Gastrocnemius medialis (tissue), 4 donors: ENCODE data around the gene OR52H1. TPM values are rescaled to one million over a fixed set of nuclear protein-coding genes. Genes with fewer than 3 reads are reported as not detected.

Source experiments
- ATAC-seq, 2 donors: fragments of 150-250 bp; one replicate each; pipeline ENCODE4 v1.9.1; 2016
- DNase-seq, 2 donors: peaks; one replicate each; pipeline ENCODE4 v3.0.0-alpha.2; 2019
- H3K27ac ChIP-seq, 4 donors: fragments of 200-600 bp; sonication (generic); 1 replicate in 1 of 4; 2 replicates in 3 of 4; pipeline ENCODE4 v1.5.1; 2016 to 2018; ENCODE audit warnings: mild to moderate bottlenecking in 2 of 4, moderate library complexity in 1 of 4
- H3K27me3 ChIP-seq, 3 donors: fragments of 200-600 bp; sonication (generic) in 2 of 3; 1 replicate in 1 of 3; 2 replicates in 2 of 3; pipeline versions ENCODE4 v1.5.1 to v1.6.0; 2016 to 2019; ENCODE audit warnings: mild to moderate bottlenecking in 1 of 3, moderate library complexity in 1 of 3
- H3K36me3 ChIP-seq, 2 donors: fragments of 200-600 bp; sonication (generic) in 1 of 2; one replicate each; pipeline ENCODE4 v1.5.1; 2017 to 2018
- H3K4me1 ChIP-seq, 2 donors: fragments of 200-600 bp; sonication (generic) in 1 of 2; one replicate each; pipeline ENCODE4 v1.5.1; 2016 to 2017; ENCODE audit warnings: mild to moderate bottlenecking in 2 of 2
- H3K4me3 ChIP-seq, 4 donors: fragments of 200-600 bp; sonication (generic) in 3 of 4; 1 replicate in 1 of 4; 2 replicates in 3 of 4; pipeline ENCODE4 v1.5.1; 2016 to 2019; ENCODE audit warnings: mild to moderate bottlenecking in 2 of 4
- H3K9me3 ChIP-seq, 3 donors: fragments of 200-600 bp; sonication (generic) in 2 of 3; 1 replicate in 1 of 3; 2 replicates in 2 of 3; pipeline ENCODE4 v1.5.1; 2016 to 2019
- POLR2A ChIP-seq, 2 donors: fragments of 450-650 bp; IDR thresholded peaks; one replicate each; pipeline ENCODE4 v1.6.1; 2017; ENCODE audit warnings: antibody characterized with exemption in 2 of 2, mild to moderate bottlenecking in 2 of 2, moderate library complexity in 2 of 2
- in situ Hi-C, 4 donors: fragments of 200-750 bp; cut with MboI; loops; one replicate each; pipeline versions ENCODE4 v1.15.0 to v1.8.0; 2017; ENCODE audit warnings: low sequenced_read_pairs in 4 of 4
- intact Hi-C: fragments of 100-400 bp; cut with DNase I; formaldehyde crosslinking; loops from one replicate; pipeline ENCODE4 v1.15.1; 2023; ENCODE audit warnings: low total_unique reads
- total RNA-seq, 4 donors: library from RNA; depleted of rRNA; stranded (reverse); fragments of >200 nt; gene quantifications; one replicate each; pipeline versions ENCODE4 v1.1.0 to v1.2.3, GENCODE V29; 2016
- TF ChIP-seq, protein P1 (sequence below), 5 experiments: fragments of 450-650 bp in 3 of 5; fragments of 200-600 bp in 2 of 5; sonication (generic) in 2 of 5; IDR thresholded peaks in 4 of 5; conservative IDR thresholded peaks in 1 of 5; 1 replicate in 4 of 5; 2 replicates in 1 of 5; pipeline ENCODE4 v1.5.1; 2016 to 2019; ENCODE audit warnings: antibody characterized with exemption in 5 of 5, mild to moderate bottlenecking in 3 of 5, moderate library complexity in 3 of 5

Gene OR52H1
- total RNA-seq, 4 donors from 2014 or later: not detected

- in situ Hi-C loops (no loop called here), intact Hi-C loops (no loop called here)
- Histone ChIP-seq H3K4me3 (no peak overlapping the region), H3K9me3 (no peaks in the 10 kb centered on the region), H3K27ac (no peak overlapping the region), H3K27me3 (no peaks in the 10 kb centered on the region), H3K36me3 (no peaks in the 10 kb centered on the region), H3K4me1 (no peaks in the 10 kb centered on the region)
- TF ChIP-seq, protein P1, sequence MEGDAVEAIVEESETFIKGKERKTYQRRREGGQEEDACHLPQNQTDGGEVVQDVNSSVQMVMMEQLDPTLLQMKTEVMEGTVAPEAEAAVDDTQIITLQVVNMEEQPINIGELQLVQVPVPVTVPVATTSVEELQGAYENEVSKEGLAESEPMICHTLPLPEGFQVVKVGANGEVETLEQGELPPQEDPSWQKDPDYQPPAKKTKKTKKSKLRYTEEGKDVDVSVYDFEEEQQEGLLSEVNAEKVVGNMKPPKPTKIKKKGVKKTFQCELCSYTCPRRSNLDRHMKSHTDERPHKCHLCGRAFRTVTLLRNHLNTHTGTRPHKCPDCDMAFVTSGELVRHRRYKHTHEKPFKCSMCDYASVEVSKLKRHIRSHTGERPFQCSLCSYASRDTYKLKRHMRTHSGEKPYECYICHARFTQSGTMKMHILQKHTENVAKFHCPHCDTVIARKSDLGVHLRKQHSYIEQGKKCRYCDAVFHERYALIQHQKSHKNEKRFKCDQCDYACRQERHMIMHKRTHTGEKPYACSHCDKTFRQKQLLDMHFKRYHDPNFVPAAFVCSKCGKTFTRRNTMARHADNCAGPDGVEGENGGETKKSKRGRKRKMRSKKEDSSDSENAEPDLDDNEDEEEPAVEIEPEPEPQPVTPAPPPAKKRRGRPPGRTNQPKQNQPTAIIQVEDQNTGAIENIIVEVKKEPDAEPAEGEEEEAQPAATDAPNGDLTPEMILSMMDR (IDR thresholded peaks at IDR 0.05 in 4 of 5, conservative IDR thresholded peaks at IDR 0.05 in 1 of 5): no peak
- no peak for ATAC-seq
- DNase-seq: no peak
Observed at GRCh38 chr11:5553343-5553742, 5.0 kb upstream of the OR52H1 start.

DNA sequence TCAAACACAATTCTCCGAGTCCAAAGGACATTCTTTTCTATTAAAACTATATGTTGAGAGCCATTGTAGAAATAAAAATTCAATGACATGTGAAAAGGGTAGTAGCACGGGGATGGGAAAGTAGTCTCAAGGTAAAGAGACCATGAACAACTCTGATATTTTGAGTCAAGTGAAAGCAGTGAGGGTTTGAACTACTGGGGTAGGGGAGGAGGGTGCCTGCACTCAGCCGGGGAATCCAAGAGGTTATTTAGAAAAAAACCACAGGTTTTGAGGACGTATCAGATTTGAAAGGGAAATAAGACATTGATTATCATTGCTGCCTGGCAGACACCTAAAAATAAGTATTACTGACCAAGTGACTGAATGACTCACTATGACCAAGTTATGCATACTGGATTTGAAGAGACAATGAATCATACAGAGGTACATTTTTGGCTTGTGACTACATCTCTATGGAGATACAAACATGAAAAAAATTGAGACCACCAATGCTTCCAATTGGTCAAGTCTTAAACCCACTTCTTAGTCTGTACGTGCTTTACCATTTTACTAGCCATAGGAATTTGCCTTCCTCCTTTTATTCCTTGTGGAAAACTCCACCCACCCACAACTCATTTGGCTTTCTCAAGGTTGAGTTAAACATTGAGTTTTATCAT, 2.2 kb upstream of the OR52H1 start:
- H3K27me3 ChIP-seq: no peaks in the 10 kb centered on the region
- no peak overlapping the region for H3K27ac ChIP-seq
- no peaks in the 10 kb centered on the region for H3K9me3 ChIP-seq
- no peaks in the 10 kb centered on the region for H3K4me1 ChIP-seq
- H3K36me3 ChIP-seq: no peaks in the 10 kb centered on the region
- intact Hi-C loops (no loop called here), in situ Hi-C loops (no loop called here)
- ATAC-seq: no peak
- DNase-seq: no peak
- H3K4me3 ChIP-seq: no peak overlapping the region
- TF ChIP-seq, protein P1 (IDR thresholded peaks at IDR 0.05 in 4 of 5, conservative IDR thresholded peaks at IDR 0.05 in 1 of 5): no peak
- TF ChIP-seq POLR2A (IDR thresholded peaks at IDR 0.05): no peak

GRCh38 chr11:5547982-5548381, 358 bp downstream of the OR52H1 start:
- intact Hi-C loops (no loop called here), in situ Hi-C loops (no loop called here)
- Histone ChIP-seq H3K4me1 (no peaks in the 10 kb centered on the region), H3K9me3 (no peaks in the 10 kb centered on the region), H3K27me3 (no peaks in the 10 kb centered on the region), H3K36me3 (no peaks in the 10 kb centered on the region), H3K27ac (no peak overlapping the region), H3K4me3 (no peak overlapping the region)
- ATAC-seq: no peak
- no peak for DNase-seq
- TF ChIP-seq, protein P1 (IDR thresholded peaks at IDR 0.05 in 4 of 5, conservative IDR thresholded peaks at IDR 0.05 in 1 of 5): no peak
- no peak for TF ChIP-seq POLR2A (IDR thresholded peaks at IDR 0.05)

GRCh38 chr11:5546457-5546856, 1.9 kb downstream of the OR52H1 start:
- Histone ChIP-seq H3K27me3 (no peaks in the 10 kb centered on the region), H3K4me3 (no peak overlapping the region), H3K36me3 (no peaks in the 10 kb centered on the region), H3K9me3 (no peaks in the 10 kb centered on the region), H3K27ac (no peak overlapping the region), H3K4me1 (no peaks in the 10 kb centered on the region)
- intact Hi-C loops (no loop called here), in situ Hi-C loops (no loop called here)
- no peak for ATAC-seq
- no peak for TF ChIP-seq POLR2A (IDR thresholded peaks at IDR 0.05)
- TF ChIP-seq, protein P1 (IDR thresholded peaks at IDR 0.05 in 4 of 5, conservative IDR thresholded peaks at IDR 0.05 in 1 of 5): no peak
- DNase-seq: no peak

DNA sequence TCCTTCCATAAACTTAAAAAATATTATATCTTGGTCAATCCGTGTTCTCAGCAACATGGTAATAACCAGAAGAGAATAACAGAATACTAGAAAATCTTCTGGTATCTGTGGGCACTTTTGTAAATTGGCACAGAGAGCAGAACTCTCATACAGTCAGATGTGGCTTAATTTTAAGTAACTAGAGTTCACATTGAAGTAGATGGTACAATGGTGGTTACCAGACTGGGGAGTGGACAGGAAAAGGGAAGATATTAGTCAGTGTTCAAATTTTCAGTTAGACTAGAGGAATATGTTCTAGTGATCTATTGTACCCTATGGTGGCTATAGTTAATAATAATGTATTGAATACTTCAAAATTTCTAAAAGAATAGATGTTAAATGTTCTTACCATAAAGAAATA, 6.9 kb downstream of the OR52H1 start:
- Histone ChIP-seq H3K9me3 (no peaks in the 10 kb centered on the region), H3K27me3 (no peaks in the 10 kb centered on the region), H3K36me3 (no peaks in the 10 kb centered on the region), H3K4me1 (no peaks in the 10 kb centered on the region), H3K4me3 (no peak overlapping the region), H3K27ac (no peak overlapping the region)
- ATAC-seq: no peak
- in situ Hi-C loops (no loop called here), intact Hi-C loops (no loop called here)
- no peak for DNase-seq
- TF ChIP-seq POLR2A (IDR thresholded peaks at IDR 0.05): no peak
- TF ChIP-seq, protein P1 (IDR thresholded peaks at IDR 0.05 in 4 of 5, conservative IDR thresholded peaks at IDR 0.05 in 1 of 5): no peak
